Stimulated activated CD8-positive, alpha-beta memory T cell treated with anti-CD3 and anti-CD28 coated beads, Interleukin-4, amount 100 ng/mL, for 24 hours (primary cell): Measurements from ENCODE around the gene UBA6.
"Not testable (repeated sequence)": the region's sequence is repeated elsewhere in the genome, so short reads cannot be mapped to it uniquely, and the experiment has no call there.

Experiments used
- DNase-seq: peaks from one replicate; pipeline ENCODE4 v3.0.0-alpha.2; 2020; ENCODE audit warnings: low read depth

UBA6 gene

DNA sequence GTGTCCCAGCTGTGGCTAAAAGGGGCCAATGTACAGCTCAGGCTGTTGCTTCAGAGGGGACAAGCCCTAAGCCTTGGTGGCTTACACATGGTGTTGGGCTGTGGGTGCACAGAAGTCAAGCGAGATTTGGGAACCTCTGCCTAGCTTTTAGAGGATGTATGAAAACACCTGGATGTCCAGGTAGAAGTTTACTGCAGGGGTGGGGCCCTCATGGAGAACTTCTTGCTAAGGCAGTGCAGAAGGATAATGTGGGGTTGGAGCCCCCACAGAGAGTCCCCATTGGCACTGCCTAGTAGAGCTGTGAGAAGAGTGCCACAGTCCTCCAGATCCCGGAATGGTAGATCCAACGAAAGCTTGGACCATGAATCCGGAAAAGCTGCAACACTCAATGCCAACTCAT is 40.5 kb downstream of the UBA6 start:
- DNase-seq = no peak

DNA sequence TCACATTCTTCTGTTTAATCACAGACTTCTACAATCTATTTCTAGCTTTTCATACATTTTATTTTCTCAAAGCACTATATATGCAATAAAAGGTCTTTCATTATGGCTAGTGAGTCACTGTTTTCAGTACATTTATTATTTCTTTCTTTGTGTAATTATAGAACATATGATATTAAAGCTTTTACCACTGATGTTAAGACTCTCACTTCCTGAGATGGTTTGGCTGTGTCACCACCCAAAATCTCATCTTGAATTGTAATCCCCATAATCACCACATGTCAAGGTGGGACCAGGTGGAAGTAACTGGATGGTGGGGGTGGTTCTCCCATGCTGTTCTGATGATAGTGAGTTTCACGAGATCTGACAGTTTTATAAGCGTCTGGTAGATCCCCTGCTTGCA is 41.9 kb downstream of the UBA6 start:
- DNase-seq = no peak

GRCh38 chr4:67658302-67658701 is 42.7 kb downstream of the UBA6 start:
- no peak for DNase-seq

DNA sequence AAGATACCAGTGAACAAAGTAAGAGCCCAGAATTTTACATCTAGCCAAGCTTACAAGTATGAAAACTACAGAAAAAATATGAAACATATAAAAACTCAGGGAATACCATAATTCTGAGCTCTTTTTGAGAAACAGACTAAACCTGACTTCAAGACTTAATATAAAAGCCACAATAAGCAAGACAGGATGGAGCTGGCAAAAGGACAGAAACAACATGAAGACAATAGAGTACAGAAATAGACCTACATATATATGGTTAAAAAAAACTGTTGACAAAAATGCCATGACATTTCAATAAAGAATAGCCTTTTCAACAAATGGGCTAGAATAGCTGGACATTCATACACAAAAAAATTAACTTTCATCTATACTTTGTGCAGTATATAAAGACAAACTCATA is 49.4 kb downstream of the UBA6 start:
- no peak for DNase-seq

GRCh38 chr4:67638136-67638535 is 62.8 kb downstream of the UBA6 start:
- DNase-seq = no peak

DNA sequence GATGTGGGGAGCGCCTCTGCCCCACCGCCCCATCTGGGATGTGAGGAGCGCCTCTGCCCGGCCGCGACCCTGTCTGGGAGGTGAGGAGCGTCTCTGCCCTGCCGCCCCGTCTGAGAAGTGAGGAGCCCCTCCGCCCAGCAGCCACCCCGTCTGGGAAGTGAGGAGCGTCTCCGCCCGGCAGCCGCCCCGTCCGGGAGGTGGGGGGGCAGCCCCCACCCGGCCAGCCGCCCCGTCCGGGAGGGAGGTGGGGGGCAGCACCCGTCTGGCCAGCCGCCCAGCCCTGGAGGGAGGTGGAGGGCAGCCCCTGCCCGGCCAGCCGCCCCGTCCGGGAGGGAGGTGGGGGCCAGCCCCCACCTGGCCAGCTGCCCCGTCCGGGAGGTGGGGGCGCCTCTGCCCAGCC is 64.0 kb downstream of the UBA6 start:
- not testable (repeated sequence) for DNase-seq

- no peak for DNase-seq
These were observed 65.6 kb downstream of the UBA6 start for GRCh38 chr4:67635331-67635730.

DNA sequence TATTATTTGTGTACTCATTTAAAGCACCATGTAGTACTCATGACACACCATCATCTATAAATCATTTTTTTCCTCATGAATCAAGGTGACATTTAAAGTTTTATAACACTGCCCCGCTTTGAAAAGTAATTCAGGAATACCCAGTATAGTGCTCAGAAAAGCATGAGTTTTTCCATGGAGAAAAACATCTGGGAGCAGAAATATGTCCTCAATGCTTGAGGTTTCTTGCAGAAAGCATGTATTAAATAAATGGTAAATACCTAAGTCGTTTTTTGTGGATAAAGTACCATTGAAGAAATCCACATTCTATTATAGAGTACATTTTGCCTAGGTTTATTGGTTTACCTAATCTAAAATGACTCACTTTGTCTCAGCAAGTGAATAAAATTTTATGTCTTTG is 66.2 kb downstream of the UBA6 start:
- no peak for DNase-seq

DNA sequence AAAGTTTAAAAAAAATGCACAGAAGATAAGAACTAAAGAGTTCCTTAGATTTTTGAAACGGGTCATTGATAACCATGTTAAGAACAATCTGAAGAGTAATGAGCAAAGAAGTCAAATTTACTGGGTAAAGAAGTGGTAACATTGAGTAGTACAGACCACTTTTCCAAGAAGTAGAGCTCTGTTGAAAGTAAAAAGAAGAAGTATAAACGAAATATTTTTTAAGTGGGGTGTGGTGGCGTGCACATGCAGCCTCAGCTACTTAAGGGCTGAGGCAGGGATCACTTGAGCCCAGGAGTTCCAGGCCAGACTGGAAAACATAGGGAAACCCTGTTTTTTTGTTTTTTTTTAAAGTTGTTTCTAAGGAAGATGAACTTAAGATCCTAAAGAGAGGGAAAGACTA is 68.5 kb downstream of the UBA6 start:
- DNase-seq = no peak

DNA sequence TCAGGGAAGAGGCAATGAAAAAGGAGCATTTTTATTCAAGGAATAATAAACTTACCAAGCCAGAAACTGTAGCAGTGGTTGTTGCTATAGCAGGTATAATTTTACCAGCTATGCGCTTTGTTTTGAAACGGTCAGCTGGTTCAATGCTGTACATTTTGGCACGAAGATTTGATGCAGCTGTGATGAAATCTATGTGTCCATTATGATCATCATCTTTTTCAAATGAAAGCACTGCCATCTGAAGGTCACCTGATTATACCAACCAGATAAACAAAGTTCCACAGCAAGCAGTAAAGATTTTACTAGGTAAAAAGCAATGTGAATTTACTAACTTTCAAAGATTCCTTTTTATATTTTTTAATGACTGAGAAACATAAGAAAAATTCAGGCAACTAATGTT is 76.0 kb downstream of the UBA6 start:
- DNase-seq = no peak

- no peak for DNase-seq
These were observed 84.5 kb downstream of the UBA6 start for GRCh38 chr4:67616478-67616877.

DNA sequence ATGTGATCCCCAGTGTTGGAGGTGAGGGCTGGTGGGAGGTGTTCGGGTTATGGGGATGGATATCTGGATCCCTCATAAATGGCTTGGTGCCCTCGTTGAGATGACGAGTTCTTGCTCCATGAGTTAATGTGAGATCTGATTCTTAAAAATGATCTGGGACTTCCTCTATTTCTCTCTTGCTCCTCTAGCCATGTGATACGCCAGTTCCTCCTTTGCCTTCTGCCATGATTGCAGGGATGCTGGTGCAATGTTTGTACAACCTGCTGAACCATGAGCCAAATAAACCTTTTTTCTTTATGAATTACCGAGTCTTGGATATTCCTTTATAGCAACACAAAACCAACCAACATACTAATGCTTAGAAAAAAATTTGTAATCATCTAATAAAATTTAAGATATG is 85.8 kb downstream of the UBA6 start:
- DNase-seq = no peak

GRCh38 chr4:67614186-67614585 is 86.8 kb downstream of the UBA6 start:
- DNase-seq = no peak

DNA sequence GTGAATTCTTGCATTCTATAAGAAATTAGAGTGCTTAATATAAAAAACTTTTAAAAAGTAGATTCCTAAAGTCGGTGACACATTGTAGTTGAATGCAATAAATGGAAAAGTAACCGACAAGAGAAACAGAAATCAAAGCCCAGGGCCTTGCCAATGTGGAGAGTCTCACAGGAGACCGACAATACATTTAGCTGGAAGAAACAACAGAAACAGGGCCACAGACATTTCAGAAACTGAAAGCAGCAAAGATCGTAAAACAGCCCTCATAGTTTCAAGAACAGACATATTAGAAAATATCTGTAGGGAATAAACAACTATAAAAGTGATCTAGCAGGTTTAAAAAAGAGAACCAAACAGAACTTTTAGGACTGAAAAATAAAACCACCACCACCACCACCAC is 92.9 kb downstream of the UBA6 start:
- no peak for DNase-seq

- DNase-seq = no peak
These were observed 96.2 kb downstream of the UBA6 start for GRCh38 chr4:67604749-67605148.

GRCh38 chr4:67604029-67604381 is 97.0 kb downstream of the UBA6 start:
- DNase-seq = no peak

DNA sequence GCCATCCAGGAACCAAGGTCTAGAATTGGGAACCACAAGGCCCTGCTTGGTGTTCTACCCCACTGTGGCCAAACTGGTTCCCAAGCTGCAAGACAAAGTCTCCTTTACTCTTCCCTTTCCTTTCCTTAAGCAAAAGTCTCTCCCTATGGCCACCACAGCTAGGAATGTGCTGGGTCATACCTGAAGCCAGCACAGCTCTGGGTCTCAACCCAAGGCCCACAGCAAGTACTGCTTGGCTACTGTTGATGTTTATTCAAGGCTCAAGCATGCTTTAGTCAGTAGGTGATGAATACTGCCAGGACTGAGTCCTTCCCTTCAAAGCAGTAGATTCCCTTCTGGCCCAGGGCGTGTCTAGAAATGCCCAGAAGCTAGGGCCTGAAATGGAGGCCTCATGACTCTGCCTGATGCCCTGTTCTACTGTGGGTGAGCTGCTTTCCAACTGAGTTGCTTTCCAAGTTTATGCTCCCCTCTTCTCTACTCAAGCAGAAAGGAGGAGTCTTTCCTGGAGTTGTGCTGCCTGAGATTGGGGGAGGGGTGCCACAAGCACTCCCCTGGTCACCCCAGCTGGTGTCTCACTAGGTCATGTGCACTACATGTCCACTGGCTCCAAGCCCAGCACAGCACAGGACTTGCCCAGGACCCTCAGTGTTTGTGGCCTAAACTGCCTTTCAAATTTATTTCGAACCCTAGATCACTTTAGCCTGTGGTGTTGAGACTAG is 97.5 kb downstream of the UBA6 start:
- no peak for DNase-seq

DNA sequence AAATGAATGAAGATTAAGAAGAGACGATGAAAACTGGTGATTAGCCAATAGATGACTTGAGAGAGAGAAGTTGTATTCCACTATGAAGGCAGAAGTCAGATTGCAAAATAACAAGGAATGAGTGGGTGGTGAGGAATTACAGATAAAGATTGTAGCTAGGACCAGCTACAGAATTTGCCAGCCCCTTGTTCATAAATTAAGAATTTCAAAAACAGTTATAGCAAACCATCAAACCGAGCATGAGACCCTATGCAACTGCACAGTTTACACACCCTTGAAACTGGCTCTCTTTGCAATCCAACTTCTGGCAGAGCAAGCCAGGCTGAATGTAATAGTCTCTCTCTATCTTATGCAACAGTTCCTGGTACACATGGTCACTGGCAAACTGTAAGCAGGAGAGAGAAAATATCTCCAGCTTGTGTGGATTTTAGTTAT is 107.2 kb downstream of the UBA6 start:
- no peak for DNase-seq

DNA sequence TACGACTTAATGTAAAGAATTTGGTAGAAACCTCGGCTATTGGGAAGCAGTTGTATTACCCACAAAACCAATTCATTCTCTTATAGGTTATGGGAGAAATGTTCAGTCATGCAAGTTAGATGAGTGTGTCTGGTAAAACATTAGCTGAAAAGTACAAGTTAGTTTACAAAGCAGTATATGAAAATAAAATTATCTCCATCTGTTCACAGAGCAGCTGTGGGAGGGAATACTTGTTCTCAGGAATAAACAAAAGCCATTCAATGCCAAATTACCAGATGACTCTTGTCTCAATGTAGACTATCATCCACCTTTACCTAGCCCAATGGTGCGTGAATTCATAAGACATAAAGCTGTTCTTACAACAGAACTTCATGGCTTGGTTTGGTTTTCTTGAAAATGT is 113.8 kb downstream of the UBA6 start:
- no peak for DNase-seq

DNA sequence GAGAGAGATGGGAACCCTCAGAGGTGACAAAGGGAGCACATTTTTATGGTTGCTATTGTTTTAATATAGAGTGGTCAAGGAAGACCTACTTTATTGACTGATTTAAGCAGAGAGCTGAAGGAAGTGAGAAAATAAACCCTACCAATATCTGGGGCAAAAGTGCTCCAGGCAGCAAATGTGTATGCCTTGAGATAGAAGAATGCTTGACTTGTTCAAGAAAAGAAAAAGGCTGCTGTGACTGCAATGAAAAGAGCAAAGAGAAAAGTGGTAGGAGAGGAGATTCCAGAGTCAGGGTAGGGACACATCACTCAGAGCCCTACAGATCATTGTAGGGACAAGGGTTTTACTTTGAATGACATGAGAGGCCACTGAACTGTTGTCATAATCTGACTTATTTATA is 116.5 kb downstream of the UBA6 start:
- no peak for DNase-seq

GRCh38 chr4:67581913-67582312 is 119.0 kb downstream of the UBA6 start:
- no peak for DNase-seq

GRCh38 chr4:67581208-67581857 is 119.6 kb downstream of the UBA6 start:
- no peak for DNase-seq

GRCh38 chr4:67580577-67580976 is 120.4 kb downstream of the UBA6 start:
- no peak for DNase-seq

GRCh38 chr4:67576538-67576937 is 124.4 kb downstream of the UBA6 start:
- DNase-seq = no peak
